Measurements from ENCODE around the gene IRAK1. TPM values are rescaled to one million over a fixed set of nuclear protein-coding genes. Genes with fewer than 3 reads are reported as not detected.

Gene IRAK1
- total RNA-seq, 4 donors from 2014 or later, result 64.1 to 155 (median 107) TPM

GRCh38 chrX:154017766-154018517 is 1.8 kb downstream of the IRAK1 start:
- DNase-seq, result no peak
- peak overlapping the region; percentile 87 to 96 (median 94) for H3K27ac ChIP-seq
- no peaks in the 10 kb centered on the region for H3K27me3 ChIP-seq
- H3K36me3 ChIP-seq, result no peaks in the 10 kb centered on the region
- H3K9me3 ChIP-seq, result no peaks in the 10 kb centered on the region
- intact Hi-C loops (cut with DNase I; ENCODE audit: low total_unique reads) (no loop called here), in situ Hi-C loops (cut with MboI; ENCODE audit: low pct_ligation_motif_present in 1 of 4, low pct_unique_long_range_greater_than_20kb in 1 of 4, low sequenced_read_pairs in 3 of 4) (no loop called here)
- peaks cover 0 to 27% (median 9%) of the 10 kb centered on the region in 4 donors for H3K4me1 ChIP-seq
- 82% methylated on average over 20 of the region's 26 CpGs; no CpG with 5 or more reads in 1 of the 2 donors for WGBS, 2 donors (ENCODE audit: low coverage in 1 of 2)
- TF ChIP-seq CTCF (IDR thresholded peaks at IDR 0.05) (no peak), EP300 (IDR thresholded peaks at IDR 0.05; ENCODE audit: low read depth) (no peak), POLR2A (IDR thresholded peaks at IDR 0.05) (no peak), POLR2AphosphoS5 (IDR thresholded peaks at IDR 0.05) (no peak)
- H3K4me3 ChIP-seq, result no peak overlapping the region

- no peak for TF ChIP-seq POLR2A (IDR thresholded peaks at IDR 0.05)
- no peak for TF ChIP-seq CTCF (IDR thresholded peaks at IDR 0.05)
- no peak for TF ChIP-seq EP300 (IDR thresholded peaks at IDR 0.05; ENCODE audit: low read depth)
- no peak for TF ChIP-seq POLR2AphosphoS5 (IDR thresholded peaks at IDR 0.05)
- H3K27ac ChIP-seq, result no peak overlapping the region
- no peaks in the 10 kb centered on the region for H3K9me3 ChIP-seq
- H3K36me3 ChIP-seq, result no peaks in the 10 kb centered on the region
- peaks cover 0 to 27% (median 9%) of the 10 kb centered on the region in 4 donors for H3K4me1 ChIP-seq
- WGBS, 2 donors (ENCODE audit: low coverage in 1 of 2), result 90% methylated on average over 24 of the region's 24 CpGs; no CpG with 5 or more reads in 1 of the 2 donors
- DNase-seq, result no peak
- in situ Hi-C loops (cut with MboI; ENCODE audit: low pct_ligation_motif_present in 1 of 4, low pct_unique_long_range_greater_than_20kb in 1 of 4, low sequenced_read_pairs in 3 of 4), result no loop called here
- intact Hi-C loops (cut with DNase I; ENCODE audit: low total_unique reads), result no loop called here
- H3K27me3 ChIP-seq, result no peaks in the 10 kb centered on the region
- no peak overlapping the region for H3K4me3 ChIP-seq
These were observed 3.2 kb downstream of the IRAK1 start for GRCh38 chrX:154016366-154017076.

GRCh38 chrX:154015581-154016264 is 4.0 kb downstream of the IRAK1 start:
- in situ Hi-C loops (cut with MboI; ENCODE audit: low pct_ligation_motif_present in 1 of 4, low pct_unique_long_range_greater_than_20kb in 1 of 4, low sequenced_read_pairs in 3 of 4) (no loop called here), intact Hi-C loops (cut with DNase I; ENCODE audit: low total_unique reads) (no loop called here)
- no peaks in the 10 kb centered on the region for H3K27me3 ChIP-seq
- TF ChIP-seq CTCF (IDR thresholded peaks at IDR 0.05), result no peak
- TF ChIP-seq EP300 (IDR thresholded peaks at IDR 0.05; ENCODE audit: low read depth), result no peak
- no peak for TF ChIP-seq POLR2AphosphoS5 (IDR thresholded peaks at IDR 0.05)
- TF ChIP-seq POLR2A (IDR thresholded peaks at IDR 0.05), result no peak
- no peak for DNase-seq
- H3K36me3 ChIP-seq, result no peaks in the 10 kb centered on the region
- H3K9me3 ChIP-seq, result no peaks in the 10 kb centered on the region
- H3K4me3 ChIP-seq, result no peak overlapping the region
- H3K4me1 ChIP-seq, result peaks cover 0 to 22% (median 9%) of the 10 kb centered on the region in 4 donors
- 80% methylated on average over 16 of the region's 16 CpGs; no CpG with 5 or more reads in 1 of the 2 donors for WGBS, 2 donors (ENCODE audit: low coverage in 1 of 2)
- no peak overlapping the region for H3K27ac ChIP-seq
